G401 (cell line): ENCODE data around the gene HK1. TPM values are rescaled to one million over a fixed set of nuclear protein-coding genes. Genes with fewer than 3 reads are reported as not detected.

Source experiments
- DNase-seq: peaks from one replicate; pipeline ENCODE4 v3.0.0-alpha.2; 2015; ENCODE audit warnings: low spot score
- in situ Hi-C: cut with HindIII; loops from 2 replicates; pipeline ENCODE4 v1.10.0; 2016; ENCODE audit warnings: low sequenced_read_pairs, mixed read lengths
- total RNA-seq: library from RNA; depleted of rRNA; stranded (reverse); fragments of >200 nt; shearing (Covaris generic); gene quantifications from 2 replicates; pipeline ENCODE4 v1.2.3, GENCODE V29; 2014; rRNA removed

Gene HK1
- 47.4 and 52.3 TPM in 2 replicates for total RNA-seq

DNA sequence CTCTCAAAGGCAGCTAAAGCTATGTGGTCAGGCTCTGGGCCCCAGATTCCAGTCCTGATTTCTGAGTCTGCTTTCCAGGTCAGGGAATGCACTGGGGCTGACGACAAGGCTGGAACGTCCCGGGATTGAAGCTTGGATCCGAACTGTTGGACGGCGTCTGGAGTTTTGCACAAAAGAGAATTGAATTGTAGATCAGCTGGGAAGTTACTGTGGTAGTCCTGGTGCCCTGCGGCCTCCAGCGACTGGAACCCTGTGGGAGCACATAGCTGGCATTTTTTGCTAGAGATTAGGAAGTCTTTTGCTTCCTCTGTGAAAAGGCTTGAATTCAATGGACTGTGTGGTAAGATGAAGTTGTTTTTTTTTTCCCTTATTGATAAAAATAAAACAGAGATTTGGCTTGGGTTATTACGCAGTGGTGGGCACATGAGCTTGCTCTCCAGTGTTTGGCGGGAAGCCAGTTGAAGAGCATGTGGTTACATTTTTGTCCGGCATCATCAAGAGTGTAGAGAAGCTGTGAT lies at the start of gene HK1:
Gene HK1, plus strand, starts transcription at position 51 of the 518 bp plus-strand sequence.
- DNase-seq = peak; percentile 8
- in situ Hi-C loops = no loop called here

DNA sequence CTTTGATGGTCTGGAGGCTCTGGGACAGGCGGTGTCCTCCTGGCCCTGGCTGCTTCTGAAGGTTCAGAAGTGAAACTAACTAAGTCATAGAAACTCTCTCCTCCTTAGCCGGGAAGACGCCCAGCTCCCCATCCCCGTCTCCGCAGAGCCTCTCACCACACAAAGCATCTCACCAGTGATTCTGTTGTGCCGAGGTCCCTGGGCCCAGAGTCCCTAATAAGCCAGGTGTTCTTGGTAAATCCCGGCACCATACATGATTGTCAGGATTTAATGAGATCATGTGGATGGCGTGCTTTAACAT lies 48.7 kb upstream of the HK1 start:
- DNase-seq = no peak
- in situ Hi-C loops = no loop called here

DNA sequence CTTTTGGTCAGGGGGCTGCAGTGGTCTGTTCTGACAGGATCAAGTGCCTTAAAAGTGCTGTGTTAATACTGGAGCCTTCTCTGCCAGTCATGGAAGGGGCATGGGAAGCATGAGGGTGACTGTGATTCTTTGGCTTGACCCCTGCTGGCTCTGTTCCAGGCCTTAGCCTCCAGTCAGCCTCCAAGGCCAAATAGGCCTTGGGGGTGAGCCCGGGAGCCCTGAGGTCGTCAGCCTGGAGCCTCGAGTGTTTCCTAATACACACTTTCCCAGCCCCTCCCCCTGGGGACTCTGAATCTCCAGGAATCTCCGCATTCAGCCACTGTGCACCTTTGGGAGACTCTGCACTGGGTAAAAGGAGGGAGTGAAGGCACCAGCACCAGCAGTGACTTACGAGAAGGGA lies 48.2 kb upstream of the HK1 start:
- DNase-seq = no peak
- in situ Hi-C loops = no loop called here

DNA sequence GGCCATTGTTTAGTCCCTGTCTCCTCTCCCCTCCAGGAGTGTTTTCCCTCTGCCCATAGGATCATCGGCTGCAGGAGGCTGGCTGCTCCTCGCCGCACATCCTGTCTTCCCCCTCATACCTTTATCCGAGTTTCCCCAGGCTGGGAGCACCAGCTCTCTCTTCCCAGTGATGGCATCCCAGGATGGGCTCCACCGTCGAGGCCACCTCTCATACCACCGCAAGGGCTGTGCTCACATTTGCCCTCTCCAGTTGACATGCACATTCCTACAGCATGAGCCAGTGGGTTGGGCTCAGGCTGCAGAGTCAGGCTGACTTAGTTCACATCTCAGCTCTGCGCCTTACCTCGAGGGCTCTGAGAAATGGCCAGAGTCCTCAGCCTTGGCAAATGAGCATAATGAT lies 46.0 kb upstream of the HK1 start:
- no peak for DNase-seq
- in situ Hi-C loops = no loop called here

DNA sequence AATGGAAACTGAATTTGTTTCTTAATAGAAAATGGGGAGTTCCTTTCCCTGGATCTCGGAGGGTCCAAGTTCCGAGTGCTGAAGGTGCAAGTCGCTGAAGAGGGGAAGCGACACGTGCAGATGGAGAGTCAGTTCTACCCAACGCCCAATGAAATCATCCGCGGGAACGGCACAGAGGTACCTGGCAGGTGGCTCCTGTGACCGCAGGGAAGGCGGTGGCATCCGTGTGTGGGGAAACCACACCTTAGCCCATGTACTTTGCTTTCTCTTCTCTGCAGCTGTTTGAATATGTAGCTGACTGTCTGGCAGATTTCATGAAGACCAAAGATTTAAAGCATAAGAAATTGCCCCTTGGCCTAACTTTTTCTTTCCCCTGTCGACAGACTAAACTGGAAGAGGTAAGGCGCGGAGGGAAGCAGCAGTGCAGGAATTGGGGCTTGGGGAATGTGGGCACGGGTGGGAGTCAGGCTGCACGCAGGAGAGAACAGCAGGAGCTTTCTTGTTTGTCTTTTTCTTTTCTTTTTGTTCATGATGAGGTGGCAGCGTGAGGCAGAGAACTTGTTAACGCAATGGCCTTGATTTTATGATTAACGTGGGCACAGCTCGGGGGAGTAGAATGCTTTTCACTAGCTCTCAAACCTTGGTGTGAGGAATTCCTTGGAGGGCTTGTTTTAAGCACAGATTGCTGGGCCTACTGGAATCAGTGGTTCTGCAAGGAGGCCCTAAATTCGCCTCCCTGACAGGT lies 45.4 kb upstream of the HK1 start:
- no peak for DNase-seq
- in situ Hi-C loops = no loop called here

GRCh38 chr10:69234447-69234846 lies 43.8 kb upstream of the HK1 start:
- in situ Hi-C loops = no loop called here
- no peak for DNase-seq

GRCh38 chr10:69237528-69238159 lies 40.7 kb upstream of the HK1 start:
- in situ Hi-C loops = no loop called here

GRCh38 chr10:69239136-69239535 lies 39.2 kb upstream of the HK1 start:
- no peak for DNase-seq
- in situ Hi-C loops = no loop called here

More at GRCh38 chr10:69237528-69238159, 40.7 kb upstream of the HK1 start:
- peak; percentile 93 for DNase-seq

DNA sequence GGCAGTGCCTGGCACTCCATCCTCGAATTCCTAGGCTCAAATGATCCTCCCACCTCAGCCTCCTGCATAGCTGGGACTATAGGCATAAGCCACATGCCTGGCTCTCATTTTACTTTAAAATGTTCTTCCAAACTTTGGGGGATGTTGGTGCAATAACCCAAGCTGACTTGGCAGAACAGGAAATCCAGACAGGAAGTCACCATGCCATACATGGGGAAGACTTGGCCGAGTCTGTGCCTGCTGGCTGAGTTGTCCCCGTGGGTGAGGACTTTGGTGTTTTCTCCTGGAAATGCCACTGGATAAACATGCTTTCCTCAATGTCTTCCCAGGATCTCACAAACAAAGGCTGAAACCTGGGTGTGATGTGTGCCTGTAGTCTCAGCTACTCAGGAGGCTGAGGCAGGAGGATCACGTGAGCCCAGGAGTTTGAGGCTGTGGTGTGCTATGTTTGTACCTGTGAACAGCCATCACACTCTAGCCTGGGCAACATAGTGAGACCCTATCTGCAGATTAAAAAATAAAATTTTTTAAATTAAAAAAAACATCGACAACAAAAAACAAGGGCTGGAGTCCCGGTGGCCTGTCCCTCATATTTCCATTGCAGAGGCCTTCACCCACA lies 38.4 kb upstream of the HK1 start:
- in situ Hi-C loops = no loop called here
- DNase-seq = no peak

GRCh38 chr10:69240455-69240854 lies 37.8 kb upstream of the HK1 start:
- in situ Hi-C loops = no loop called here

GRCh38 chr10:69241575-69241974 lies 36.7 kb upstream of the HK1 start:
- no peak for DNase-seq
- in situ Hi-C loops = no loop called here

More at GRCh38 chr10:69240455-69240854, 37.8 kb upstream of the HK1 start:
- no peak for DNase-seq

DNA sequence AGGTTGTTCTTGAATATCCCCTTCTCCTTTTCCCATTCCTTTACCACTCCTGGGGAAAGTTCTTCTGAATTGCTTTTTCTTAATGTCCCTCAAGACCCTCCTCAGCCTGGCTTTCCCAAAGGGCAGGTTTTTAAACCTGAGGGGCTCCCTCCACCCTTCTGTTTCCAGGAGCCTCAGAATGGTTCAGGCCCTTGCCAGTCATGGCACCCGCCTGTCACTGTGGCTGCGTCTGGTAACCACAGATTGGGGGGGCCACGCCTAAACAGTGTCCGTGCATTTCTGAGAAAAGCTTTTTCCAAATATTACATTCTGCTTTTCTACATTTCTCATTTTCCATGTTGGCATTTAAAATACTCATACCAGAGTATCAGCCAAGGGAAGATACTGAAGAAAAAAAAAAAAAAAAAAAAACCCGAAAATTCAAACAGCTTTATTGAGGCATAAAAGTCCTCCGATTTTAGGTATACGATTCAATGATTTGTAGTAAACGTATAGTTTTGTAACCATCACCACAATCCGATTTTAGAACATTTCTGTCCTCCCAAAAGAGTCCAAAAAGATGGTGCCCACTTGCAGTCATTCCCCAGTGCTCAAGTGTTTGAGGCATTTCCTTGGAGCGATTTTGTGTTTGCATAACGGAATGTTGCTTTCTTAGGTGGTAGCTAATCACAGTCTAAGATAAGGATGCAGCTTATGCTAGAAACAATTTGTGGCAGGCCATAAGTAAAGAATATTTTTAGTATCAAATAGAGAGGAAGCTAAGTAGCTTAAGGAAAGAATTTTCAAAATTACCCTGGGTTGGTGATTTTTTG lies 36.0 kb upstream of the HK1 start:
- DNase-seq = no peak
- in situ Hi-C loops = no loop called here

- DNase-seq = peak; percentile 37
- in situ Hi-C loops = no loop called here
Measured at GRCh38 chr10:69242852-69243212, 35.5 kb upstream of the HK1 start.

GRCh38 chr10:69243817-69244216 lies 34.5 kb upstream of the HK1 start:
- in situ Hi-C loops = no loop called here

GRCh38 chr10:69246036-69246435 lies 32.3 kb upstream of the HK1 start:
- DNase-seq = no peak
- in situ Hi-C loops = no loop called here

More at GRCh38 chr10:69243817-69244216, 34.5 kb upstream of the HK1 start:
- no peak for DNase-seq

- in situ Hi-C loops = no loop called here
- DNase-seq = no peak
Measured at GRCh38 chr10:69246581-69247312, 31.5 kb upstream of the HK1 start.

GRCh38 chr10:69247313-69247710 lies 31.0 kb upstream of the HK1 start:
- in situ Hi-C loops = no loop called here
- DNase-seq = no peak

GRCh38 chr10:69248117-69248730 lies 30.1 kb upstream of the HK1 start:
- in situ Hi-C loops = no loop called here
- DNase-seq = no peak

- no peak for DNase-seq
- in situ Hi-C loops = no loop called here
Measured at GRCh38 chr10:69250041-69250440, 28.3 kb upstream of the HK1 start.
